Epithelial cell of prostate (primary cell): Measurements from ENCODE around the gene RAMACL.
"Not testable (repeated sequence)": the region's sequence is repeated elsewhere in the genome, so short reads cannot be mapped to it uniquely, and the experiment has no call there.

Source experiments
- DNase-seq: peaks from one replicate; pipeline ENCODE4 v3.0.0-alpha.2; 2011; ENCODE audit warnings: low read depth, low spot score
- H3K27ac ChIP-seq: fragments of 450-650 bp; 2 replicates; pipeline ENCODE4 v1.5.1; 2017; ENCODE audit warnings: mild to moderate bottlenecking

RAMACL gene

GRCh38 chr6:166598441-166599138, 12.1 kb upstream of the RAMACL start:
- no peak for DNase-seq
- peak overlapping the region; percentile 21 for H3K27ac ChIP-seq

GRCh38 chr6:166597711-166598440, 11.4 kb upstream of the RAMACL start:
- no peak overlapping the region for H3K27ac ChIP-seq
- no peak for DNase-seq

- DNase-seq, result no peak
- H3K27ac ChIP-seq, result no peak overlapping the region
Measured at GRCh38 chr6:166596776-166597507, 10.5 kb upstream of the RAMACL start.

- H3K27ac ChIP-seq, result no peak overlapping the region
- DNase-seq, result no peak
Measured at GRCh38 chr6:166595949-166596348, 9.5 kb upstream of the RAMACL start.

GRCh38 chr6:166595061-166595780, 8.7 kb upstream of the RAMACL start:
- H3K27ac ChIP-seq, result no peak overlapping the region
- DNase-seq, result no peak

- DNase-seq, result no peak
- H3K27ac ChIP-seq, result no peak overlapping the region
Measured at GRCh38 chr6:166592821-166593220, 6.3 kb upstream of the RAMACL start.

- no peak overlapping the region for H3K27ac ChIP-seq
- DNase-seq, result no peak
Measured at GRCh38 chr6:166591961-166592520, 5.6 kb upstream of the RAMACL start.

GRCh38 chr6:166591026-166591425, 4.5 kb upstream of the RAMACL start:
- no peak for DNase-seq
- no peak overlapping the region for H3K27ac ChIP-seq

- H3K27ac ChIP-seq, result no peak overlapping the region
- no peak for DNase-seq
Measured at GRCh38 chr6:166589786-166590574, 3.5 kb upstream of the RAMACL start.

- DNase-seq, result no peak
- H3K27ac ChIP-seq, result no peak overlapping the region
Measured at GRCh38 chr6:166589337-166589731, 2.9 kb upstream of the RAMACL start.

GRCh38 chr6:166588691-166589336, 2.3 kb upstream of the RAMACL start:
- DNase-seq, result no peak
- H3K27ac ChIP-seq, result no peak overlapping the region

- no peak for DNase-seq
- no peak overlapping the region for H3K27ac ChIP-seq
Measured at GRCh38 chr6:166587631-166588413, 1.3 kb upstream of the RAMACL start.

- no peak for DNase-seq
- no peak overlapping the region for H3K27ac ChIP-seq
Measured at GRCh38 chr6:166584853-166585429, 1.5 kb downstream of the RAMACL start.

- no peak for DNase-seq
- no peak overlapping the region for H3K27ac ChIP-seq
Measured at GRCh38 chr6:166584155-166584554, 2.3 kb downstream of the RAMACL start.

GRCh38 chr6:166583230-166583965, 3.1 kb downstream of the RAMACL start:
- DNase-seq, result no peak
- H3K27ac ChIP-seq, result no peak overlapping the region

GRCh38 chr6:166582258-166582657, 4.2 kb downstream of the RAMACL start:
- no peak overlapping the region for H3K27ac ChIP-seq
- DNase-seq, result no peak

GRCh38 chr6:166581801-166582200, 4.7 kb downstream of the RAMACL start:
- H3K27ac ChIP-seq, DNase-seq: not testable (repeated sequence)
